HEK293 (cell line): ENCODE results near the gene LOXL4.

Source experiments
- BCL11B ChIP-seq: fragments of 450-650 bp; formaldehyde crosslinking; IDR thresholded peaks from 2 replicates; pipeline ENCODE4 v1.5.1; 2016; ENCODE audit warnings: low read depth, missing biosample characterization, missing genetic modification characterization
- GLI4 ChIP-seq: fragments of 450-650 bp; formaldehyde crosslinking; IDR thresholded peaks from 2 replicates; pipeline ENCODE4 v1.5.1; 2016; ENCODE audit warnings: missing biosample characterization, missing genetic modification characterization
- GLIS1 ChIP-seq: fragments of 450-650 bp; formaldehyde crosslinking; IDR thresholded peaks from 2 replicates; pipeline ENCODE4 v1.5.1; 2016; ENCODE audit warnings: missing biosample characterization, missing genetic modification characterization
- SP7 ChIP-seq: fragments of 450-650 bp; formaldehyde crosslinking; IDR thresholded peaks from 2 replicates; pipeline ENCODE4 v1.5.1; 2016; ENCODE audit warnings: missing biosample characterization, missing genetic modification characterization
- TRIM28 ChIP-seq: IDR thresholded peaks from 2 replicates; pipeline ENCODE4 v1.6.1; 2011; ENCODE audit warnings: low read length, control low read depth, borderline replicate concordance
- ZBTB17 ChIP-seq: fragments of 450-650 bp; formaldehyde crosslinking; IDR thresholded peaks from 2 replicates; pipeline ENCODE4 v1.5.1; 2016; ENCODE audit warnings: missing biosample characterization, missing genetic modification characterization
- ZNF138 ChIP-seq: fragments of 450-650 bp; formaldehyde crosslinking; IDR thresholded peaks from 2 replicates; pipeline ENCODE4 v1.5.1; 2016; ENCODE audit warnings: missing biosample characterization, missing genetic modification characterization, borderline replicate concordance
- ZNF146 ChIP-seq: fragments of 450-650 bp; formaldehyde crosslinking; IDR thresholded peaks from 2 replicates; pipeline ENCODE4 v1.5.1; 2016; ENCODE audit warnings: missing biosample characterization, missing genetic modification characterization
- ZNF16 ChIP-seq: fragments of 450-650 bp; formaldehyde crosslinking; IDR thresholded peaks from 2 replicates; pipeline ENCODE4 v1.5.1; 2016; ENCODE audit warnings: low read depth, missing biosample characterization, missing genetic modification characterization
- ZNF169 ChIP-seq: fragments of 450-650 bp; formaldehyde crosslinking; IDR thresholded peaks from 2 replicates; pipeline ENCODE4 v1.5.1; 2016; ENCODE audit warnings: missing biosample characterization, missing genetic modification characterization
- ZNF184 ChIP-seq: fragments of 450-650 bp; IDR thresholded peaks from 2 replicates; pipeline ENCODE4 v1.5.1; 2018; ENCODE audit warnings: missing biosample characterization, mild to moderate bottlenecking, missing genetic modification characterization
- ZNF211 ChIP-seq: fragments of 450-650 bp; formaldehyde crosslinking; IDR thresholded peaks from 2 replicates; pipeline ENCODE4 v1.5.1; 2016; ENCODE audit warnings: low read depth, missing biosample characterization, missing genetic modification characterization
- ZNF214 ChIP-seq: fragments of 450-650 bp; formaldehyde crosslinking; IDR thresholded peaks from 2 replicates; pipeline ENCODE4 v1.5.1; 2017; ENCODE audit warnings: missing biosample characterization, mild to moderate bottlenecking, missing genetic modification characterization, borderline replicate concordance
- ZNF239 ChIP-seq: fragments of 450-650 bp; formaldehyde crosslinking; IDR thresholded peaks from 2 replicates; pipeline ENCODE4 v1.5.1; 2016; ENCODE audit warnings: missing biosample characterization, missing genetic modification characterization
- ZNF24 ChIP-seq: fragments of 450-650 bp; formaldehyde crosslinking; IDR thresholded peaks from 2 replicates; pipeline ENCODE4 v1.5.1; 2016; ENCODE audit warnings: missing biosample characterization, missing genetic modification characterization
- ZNF274 ChIP-seq, 2 experiments: fragments of 200-500 bp in 1 of 2; fragments of 450-650 bp in 1 of 2; sonication (Bioruptor generic) in 1 of 2; formaldehyde crosslinking in 1 of 2; IDR thresholded peaks; 2 replicates each; pipeline versions ENCODE4 v1.5.1 to v1.6.1; 2014 to 2016; ENCODE audit warnings: borderline replicate concordance in 1 of 2, inconsistent platforms in 1 of 2, low read length in 1 of 2, missing biosample characterization in 1 of 2, missing genetic modification characterization in 1 of 2
- ZNF37A ChIP-seq: fragments of 450-650 bp; IDR thresholded peaks from 2 replicates; pipeline ENCODE4 v1.5.1; 2018; ENCODE audit warnings: missing biosample characterization, missing genetic modification characterization
- ZNF48 ChIP-seq: fragments of 450-650 bp; formaldehyde crosslinking; IDR thresholded peaks from 2 replicates; pipeline ENCODE4 v1.5.1; 2016; ENCODE audit warnings: missing biosample characterization, missing genetic modification characterization
- ZNF558 ChIP-seq: fragments of 450-650 bp; formaldehyde crosslinking; IDR thresholded peaks from 2 replicates; pipeline ENCODE4 v1.5.1; 2016; ENCODE audit warnings: missing biosample characterization, missing genetic modification characterization
- ZNF621 ChIP-seq: fragments of 450-650 bp; formaldehyde crosslinking; IDR thresholded peaks from 2 replicates; pipeline ENCODE4 v1.5.1; 2017; ENCODE audit warnings: missing biosample characterization, missing genetic modification characterization
- ZNF624 ChIP-seq: fragments of 450-650 bp; formaldehyde crosslinking; IDR thresholded peaks from 2 replicates; pipeline ENCODE4 v1.5.1; 2017; ENCODE audit warnings: missing biosample characterization, missing genetic modification characterization
- ZNF629 ChIP-seq: fragments of 450-650 bp; formaldehyde crosslinking; IDR thresholded peaks from 2 replicates; pipeline ENCODE4 v1.5.1; 2017; ENCODE audit warnings: missing biosample characterization, missing genetic modification characterization
- ZNF660 ChIP-seq: fragments of 450-650 bp; IDR thresholded peaks from 2 replicates; pipeline ENCODE4 v1.5.1; 2018; ENCODE audit warnings: missing biosample characterization, mild to moderate bottlenecking, missing genetic modification characterization
- ZNF677 ChIP-seq: fragments of 450-650 bp; IDR thresholded peaks from 2 replicates; pipeline ENCODE4 v1.5.0; 2018; ENCODE audit warnings: missing biosample characterization, mild to moderate bottlenecking, missing genetic modification characterization, moderate library complexity
- ZSCAN23 ChIP-seq: fragments of 450-650 bp; formaldehyde crosslinking; IDR thresholded peaks from 2 replicates; pipeline ENCODE4 v1.5.1; 2016; ENCODE audit warnings: missing biosample characterization, missing genetic modification characterization
- TF ChIP-seq, protein P1 (sequence below): fragments of 450-650 bp; formaldehyde crosslinking; IDR thresholded peaks from 2 replicates; pipeline ENCODE4 v1.5.1; 2016; ENCODE audit warnings: missing biosample characterization, missing genetic modification characterization
- TF ChIP-seq, protein P2 (sequence below): fragments of 450-650 bp; formaldehyde crosslinking; IDR thresholded peaks from 2 replicates; pipeline ENCODE4 v1.5.1; 2016; ENCODE audit warnings: missing biosample characterization, missing genetic modification characterization
- TF ChIP-seq, protein P3 (sequence below): fragments of 450-650 bp; formaldehyde crosslinking; IDR thresholded peaks from 2 replicates; pipeline ENCODE4 v1.5.1; 2016; ENCODE audit warnings: missing biosample characterization, missing genetic modification characterization
- TF ChIP-seq, protein P4 (sequence below): fragments of 450-650 bp; formaldehyde crosslinking; IDR thresholded peaks from 2 replicates; pipeline ENCODE4 v1.5.1; 2016; ENCODE audit warnings: missing biosample characterization, missing genetic modification characterization, borderline replicate concordance
- TF ChIP-seq, protein P5 (sequence below): fragments of 450-650 bp; formaldehyde crosslinking; IDR thresholded peaks from 2 replicates; pipeline ENCODE4 v1.5.1; 2016; ENCODE audit warnings: missing biosample characterization, missing genetic modification characterization
- TF ChIP-seq, protein P6 (sequence below): fragments of 450-650 bp; formaldehyde crosslinking; IDR thresholded peaks from 2 replicates; pipeline ENCODE4 v1.5.1; 2016; ENCODE audit warnings: missing biosample characterization, missing genetic modification characterization

The LOXL4 gene

DNA sequence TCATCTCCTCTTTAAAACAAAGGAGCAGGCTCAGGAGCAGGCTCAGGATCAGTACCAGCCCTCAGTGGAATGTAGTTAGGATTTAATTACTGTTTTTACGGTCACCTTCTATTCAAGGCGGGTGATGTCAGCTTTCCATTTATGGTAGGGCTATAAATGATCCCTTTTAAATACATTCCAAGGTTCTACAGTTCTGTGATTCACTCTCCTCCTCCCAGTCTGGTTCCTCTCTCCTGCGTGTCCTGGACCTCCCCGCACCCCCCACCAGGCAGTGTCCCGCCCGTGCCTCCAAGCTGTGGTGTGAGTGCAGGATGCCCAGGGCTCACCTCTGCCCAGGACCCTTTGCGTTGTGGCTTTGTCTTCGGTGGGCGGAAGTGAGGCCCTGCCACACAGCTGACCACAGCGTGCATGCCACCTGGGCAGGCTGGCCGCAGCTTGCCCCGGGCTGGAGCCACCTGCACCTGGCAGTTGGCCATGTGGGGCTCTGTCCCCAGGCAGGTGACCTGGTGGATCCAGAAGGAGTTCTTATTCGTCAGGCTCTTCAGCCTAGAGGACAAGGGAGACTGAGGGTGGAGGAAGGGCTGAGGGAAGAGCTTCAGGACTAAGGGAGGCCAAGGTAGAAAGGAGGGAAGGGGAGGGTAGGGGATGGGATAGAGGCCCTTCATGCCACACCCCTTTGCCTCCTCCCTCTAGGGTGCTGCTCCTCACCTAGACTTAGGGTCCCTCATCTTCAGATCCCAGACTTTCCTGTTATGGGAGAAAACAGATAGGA, 9.1 kb downstream of the LOXL4 start (continued):
- TF ChIP-seq, protein P1, sequence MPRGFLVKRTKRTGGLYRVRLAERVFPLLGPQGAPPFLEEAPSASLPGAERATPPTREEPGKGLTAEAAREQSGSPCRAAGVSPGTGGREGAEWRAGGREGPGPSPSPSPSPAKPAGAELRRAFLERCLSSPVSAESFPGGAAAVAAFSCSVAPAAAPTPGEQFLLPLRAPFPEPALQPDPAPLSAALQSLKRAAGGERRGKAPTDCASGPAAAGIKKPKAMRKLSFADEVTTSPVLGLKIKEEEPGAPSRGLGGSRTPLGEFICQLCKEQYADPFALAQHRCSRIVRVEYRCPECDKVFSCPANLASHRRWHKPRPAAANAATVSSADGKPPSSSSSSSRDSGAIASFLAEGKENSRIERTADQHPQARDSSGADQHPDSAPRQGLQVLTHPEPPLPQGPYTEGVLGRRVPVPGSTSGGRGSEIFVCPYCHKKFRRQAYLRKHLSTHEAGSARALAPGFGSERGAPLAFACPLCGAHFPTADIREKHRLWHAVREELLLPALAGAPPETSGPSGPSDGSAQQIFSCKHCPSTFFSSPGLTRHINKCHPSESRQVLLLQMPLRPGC (tag by site-specific recombination), result peak; percentile 82
- TF ChIP-seq ZNF48 (tag by site-specific recombination), result no peak
- no peak for TF ChIP-seq ZNF274 (IDR thresholded peaks at IDR 0.05; ENCODE audit: low read length)
- no peak for TF ChIP-seq ZNF274 (tag by site-specific recombination; IDR thresholded peaks at IDR 0.05; ENCODE audit: borderline replicate concordance)
- no peak for TF ChIP-seq TRIM28
- TF ChIP-seq ZNF621 (tag by site-specific recombination), result no peak
- TF ChIP-seq ZNF146, result no peak
- TF ChIP-seq SP7 (tag by site-specific recombination), result peak; percentile 92
- no peak for TF ChIP-seq GLI4 (tag by site-specific recombination)
- TF ChIP-seq ZSCAN23 (tag by site-specific recombination), result no peak
- TF ChIP-seq ZNF211 (tag by site-specific recombination), result no peak
- no peak for TF ChIP-seq ZNF558 (tag by site-specific recombination)
- no peak for TF ChIP-seq ZNF169
- TF ChIP-seq, protein P2, sequence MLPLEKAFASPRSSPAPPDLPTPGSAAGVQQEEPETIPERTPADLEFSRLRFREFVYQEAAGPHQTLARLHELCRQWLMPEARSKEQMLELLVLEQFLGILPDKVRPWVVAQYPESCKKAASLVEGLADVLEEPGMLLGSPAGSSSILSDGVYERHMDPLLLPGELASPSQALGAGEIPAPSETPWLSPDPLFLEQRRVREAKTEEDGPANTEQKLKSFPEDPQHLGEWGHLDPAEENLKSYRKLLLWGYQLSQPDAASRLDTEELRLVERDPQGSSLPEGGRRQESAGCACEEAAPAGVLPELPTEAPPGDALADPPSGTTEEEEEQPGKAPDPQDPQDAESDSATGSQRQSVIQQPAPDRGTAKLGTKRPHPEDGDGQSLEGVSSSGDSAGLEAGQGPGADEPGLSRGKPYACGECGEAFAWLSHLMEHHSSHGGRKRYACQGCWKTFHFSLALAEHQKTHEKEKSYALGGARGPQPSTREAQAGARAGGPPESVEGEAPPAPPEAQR, result no peak
- TF ChIP-seq, protein P3, sequence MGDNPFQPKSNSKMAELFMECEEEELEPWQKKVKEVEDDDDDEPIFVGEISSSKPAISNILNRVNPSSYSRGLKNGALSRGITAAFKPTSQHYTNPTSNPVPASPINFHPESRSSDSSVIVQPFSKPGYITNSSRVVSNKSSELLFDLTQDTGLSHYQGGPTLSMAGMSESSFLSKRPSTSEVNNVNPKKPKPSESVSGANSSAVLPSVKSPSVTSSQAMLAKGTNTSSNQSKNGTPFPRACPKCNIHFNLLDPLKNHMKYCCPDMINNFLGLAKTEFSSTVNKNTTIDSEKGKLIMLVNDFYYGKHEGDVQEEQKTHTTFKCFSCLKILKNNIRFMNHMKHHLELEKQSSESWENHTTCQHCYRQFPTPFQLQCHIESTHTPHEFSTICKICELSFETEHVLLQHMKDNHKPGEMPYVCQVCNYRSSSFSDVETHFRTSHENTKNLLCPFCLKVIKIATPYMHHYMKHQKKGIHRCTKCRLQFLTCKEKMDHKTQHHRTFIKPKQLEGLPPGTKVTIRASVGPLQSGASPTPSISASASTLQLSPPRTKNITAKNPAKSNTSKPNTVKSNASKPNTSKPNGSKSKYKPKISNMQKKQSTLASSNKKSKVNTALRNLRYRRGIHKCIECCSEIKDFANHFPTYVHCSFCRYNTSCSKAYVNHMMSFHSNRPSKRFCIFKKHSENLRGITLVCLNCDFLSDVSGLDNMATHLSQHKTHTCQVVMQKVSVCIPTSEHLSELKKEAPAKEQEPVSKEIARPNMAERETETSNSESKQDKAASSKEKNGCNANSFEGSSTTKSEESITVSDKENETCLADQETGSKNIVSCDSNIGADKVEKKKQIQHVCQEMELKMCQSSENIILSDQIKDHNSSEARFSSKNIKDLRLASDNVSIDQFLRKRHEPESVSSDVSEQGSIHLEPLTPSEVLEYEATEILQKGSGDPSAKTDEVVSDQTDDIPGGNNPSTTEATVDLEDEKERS, result no peak
- no peak for TF ChIP-seq BCL11B (tag by site-specific recombination)
- TF ChIP-seq ZNF184 (tag by site-specific recombination), result no peak
- no peak for TF ChIP-seq ZNF660 (tag by site-specific recombination)
- TF ChIP-seq ZNF624 (tag by site-specific recombination), result no peak
- TF ChIP-seq ZNF214 (tag by site-specific recombination), result no peak
- no peak for TF ChIP-seq ZNF239
- peak; percentile 85 for TF ChIP-seq GLIS1 (tag by site-specific recombination)
- TF ChIP-seq ZNF16, result no peak
- TF ChIP-seq ZNF37A, result no peak
- no peak for TF ChIP-seq ZNF677
- TF ChIP-seq, protein P4, sequence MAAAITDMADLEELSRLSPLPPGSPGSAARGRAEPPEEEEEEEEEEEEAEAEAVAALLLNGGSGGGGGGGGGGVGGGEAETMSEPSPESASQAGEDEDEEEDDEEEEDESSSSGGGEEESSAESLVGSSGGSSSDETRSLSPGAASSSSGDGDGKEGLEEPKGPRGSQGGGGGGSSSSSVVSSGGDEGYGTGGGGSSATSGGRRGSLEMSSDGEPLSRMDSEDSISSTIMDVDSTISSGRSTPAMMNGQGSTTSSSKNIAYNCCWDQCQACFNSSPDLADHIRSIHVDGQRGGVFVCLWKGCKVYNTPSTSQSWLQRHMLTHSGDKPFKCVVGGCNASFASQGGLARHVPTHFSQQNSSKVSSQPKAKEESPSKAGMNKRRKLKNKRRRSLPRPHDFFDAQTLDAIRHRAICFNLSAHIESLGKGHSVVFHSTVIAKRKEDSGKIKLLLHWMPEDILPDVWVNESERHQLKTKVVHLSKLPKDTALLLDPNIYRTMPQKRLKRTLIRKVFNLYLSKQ (tag by site-specific recombination), result no peak
- TF ChIP-seq ZNF138, result no peak
- peak; percentile 90 for TF ChIP-seq ZNF629
- TF ChIP-seq, protein P5, sequence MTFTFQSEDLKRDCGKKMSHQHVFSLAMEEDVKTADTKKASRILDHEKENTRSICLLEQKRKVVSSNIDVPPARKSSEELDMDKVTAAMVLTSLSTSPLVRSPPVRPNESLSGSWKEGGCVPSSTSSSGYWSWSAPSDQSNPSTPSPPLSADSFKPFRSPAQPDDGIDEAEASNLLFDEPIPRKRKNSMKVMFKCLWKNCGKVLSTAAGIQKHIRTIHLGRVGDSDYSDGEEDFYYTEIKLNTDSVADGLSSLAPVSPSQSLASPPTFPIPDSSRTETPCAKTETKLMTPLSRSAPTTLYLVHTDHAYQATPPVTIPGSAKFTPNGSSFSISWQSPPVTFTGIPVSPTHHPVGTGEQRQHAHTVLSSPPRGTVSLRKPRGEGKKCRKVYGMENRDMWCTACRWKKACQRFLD, result no peak
- TF ChIP-seq ZNF24, result 0 out of 2 replicates have a peak, but pooled peaks have one; percentile 64
- peak; percentile 55 for TF ChIP-seq ZBTB17
- TF ChIP-seq, protein P6, sequence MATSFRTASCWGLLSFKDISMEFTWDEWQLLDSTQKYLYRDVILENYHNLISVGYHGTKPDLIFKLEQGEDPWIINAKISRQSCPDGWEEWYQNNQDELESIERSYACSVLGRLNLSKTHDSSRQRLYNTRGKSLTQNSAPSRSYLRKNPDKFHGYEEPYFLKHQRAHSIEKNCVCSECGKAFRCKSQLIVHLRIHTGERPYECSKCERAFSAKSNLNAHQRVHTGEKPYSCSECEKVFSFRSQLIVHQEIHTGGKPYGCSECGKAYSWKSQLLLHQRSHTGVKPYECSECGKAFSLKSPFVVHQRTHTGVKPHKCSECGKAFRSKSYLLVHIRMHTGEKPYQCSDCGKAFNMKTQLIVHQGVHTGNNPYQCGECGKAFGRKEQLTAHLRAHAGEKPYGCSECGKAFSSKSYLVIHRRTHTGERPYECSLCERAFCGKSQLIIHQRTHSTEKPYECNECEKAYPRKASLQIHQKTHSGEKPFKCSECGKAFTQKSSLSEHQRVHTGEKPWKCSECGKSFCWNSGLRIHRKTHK (tag by site-specific recombination), result no peak
